H1 (cell line): ENCODE results near the gene ERAS. TPM values are rescaled to one million over a fixed set of nuclear protein-coding genes. Genes with fewer than 3 reads are reported as not detected.

Source experiments
- CTCF ChIA-PET: fragments of 300-600 bp; sonication (Branson Sonifier 250); formaldehyde crosslinking; loops from one replicate; lab custom pipeline; 2021; ENCODE audit not compliant: partially characterized antibody; lab: Charles Lee
- POLR2A ChIA-PET: fragments of 300-600 bp; sonication (Branson Sonifier 250); formaldehyde crosslinking; loops from one replicate; lab custom pipeline; 2021; ENCODE audit warnings: inconsistent platforms; ENCODE audit not compliant: partially characterized antibody; lab: Charles Lee
- DNase-seq, 2 experiments: peaks; one replicate each; pipeline versions ENCODE4 v3.0.0 to v3.0.0-alpha.2; 2010 to 2022; ENCODE audit warnings: low spot score in 2 of 2, low read depth in 1 of 2, mixed read lengths in 1 of 2
- FAIRE-seq: peaks from 2 replicates; lab custom pipeline; 2011; peaks lifted over from hg19 to GRCh38; lab: Jason Lieb, UNC
- H2AFZ ChIP-seq: 2 replicates; pipeline ENCODE4 v1.8.1; 2012; ENCODE audit warnings: low read length, inconsistent platforms
- H2AK5ac ChIP-seq: 2 replicates; pipeline ENCODE4 v1.6.1; 2013; ENCODE audit warnings: low read depth, low read length
- H2BK120ac ChIP-seq: replicated peaks from 2 replicates; pipeline ENCODE3; 2013; ENCODE audit warnings: low read depth, low read length, inconsistent platforms
- H2BK12ac ChIP-seq: 2 replicates; pipeline ENCODE4 v1.6.1; 2013; ENCODE audit warnings: low read depth, low read length
- H2BK15ac ChIP-seq: 2 replicates; pipeline ENCODE4 v1.6.1; 2013; ENCODE audit warnings: low read length
- H2BK20ac ChIP-seq: 2 replicates; pipeline ENCODE4 v1.6.1; 2013; ENCODE audit warnings: low read length
- H2BK5ac ChIP-seq: 2 replicates; pipeline ENCODE4 v1.6.1; 2013; ENCODE audit warnings: low read depth, low read length
- H3K14ac ChIP-seq: 2 replicates; pipeline ENCODE4 v1.6.1; 2013; ENCODE audit warnings: inconsistent platforms; ENCODE audit not compliant: insufficient read length
- H3K18ac ChIP-seq: 2 replicates; pipeline ENCODE4 v1.6.1; 2013; ENCODE audit warnings: low read length; ENCODE audit errors: extremely low read depth
- H3K23ac ChIP-seq: 2 replicates; pipeline ENCODE4 v1.6.1; 2013; ENCODE audit warnings: inconsistent platforms; ENCODE audit not compliant: insufficient read length
- H3K23me2 ChIP-seq: 2 replicates; pipeline ENCODE4 v1.6.1; 2013; ENCODE audit warnings: low read depth, low read length
- H3K27ac ChIP-seq: 2 replicates; pipeline ENCODE4 v1.6.1; 2011; ENCODE audit warnings: low read depth, low read length, inconsistent platforms
- H3K27me3 ChIP-seq, 4 experiments: replicated peaks in 1 of 4; 1 replicate in 1 of 4; 2 replicates in 3 of 4; pipeline versions ENCODE4 v1.6.1 to v1.8.1; 2011 to 2013; ENCODE audit warnings: low read length in 3 of 4, mild to moderate bottlenecking in 3 of 4, inconsistent platforms in 2 of 4, mixed read lengths in 2 of 4, moderate library complexity in 1 of 4; ENCODE audit not compliant: control insufficient read depth in 3 of 4, insufficient read depth in 3 of 4; ENCODE audit errors: extremely low read depth in 1 of 4
- H3K36me3 ChIP-seq, 4 experiments: 2 replicates each; pipeline versions ENCODE4 v1.6.1 to v1.8.1; 2011 to 2013; ENCODE audit warnings: mild to moderate bottlenecking in 4 of 4, low read length in 3 of 4, moderate library complexity in 2 of 4, control low read depth in 1 of 4, inconsistent platforms in 1 of 4; ENCODE audit not compliant: insufficient read depth in 4 of 4, control insufficient read depth in 2 of 4
- H3K4ac ChIP-seq: replicated peaks from 2 replicates; pipeline ENCODE3; 2013; ENCODE audit warnings: low read length, low read depth, mixed read lengths, inconsistent platforms; ENCODE audit not compliant: insufficient read length
- H3K4me1 ChIP-seq, 4 experiments: replicated peaks in 1 of 4; 1 replicate in 1 of 4; 2 replicates in 3 of 4; pipeline versions ENCODE4 v1.6.1 to v1.8.1; 2011 to 2013; ENCODE audit warnings: low read length in 3 of 4, inconsistent platforms in 2 of 4, mixed read lengths in 1 of 4; ENCODE audit not compliant: insufficient read depth in 4 of 4, control insufficient read depth in 3 of 4
- H3K4me2 ChIP-seq, 2 experiments: 2 replicates each; pipeline versions ENCODE4 v1.6.1 to v1.8.1; 2011 to 2013; ENCODE audit warnings: low read depth in 2 of 2, low read length in 2 of 2, control low read depth in 1 of 2, inconsistent platforms in 1 of 2, mild to moderate bottlenecking in 1 of 2; ENCODE audit not compliant: insufficient read depth in 1 of 2
- H3K4me3 ChIP-seq, 4 experiments: fragments of 200-600, 300-600 bp in 1 of 4; sonication (generic), shearing (Covaris generic), sonication (Bioruptor Twin) in 1 of 4; 2 replicates each; pipeline versions ENCODE4 v1.5.1 to v1.8.1; 2011 to 2016; ENCODE audit warnings: low read length in 4 of 4, low read depth in 3 of 4, control low read depth in 2 of 4, inconsistent platforms in 2 of 4, mild to moderate bottlenecking in 2 of 4, mixed read lengths in 1 of 4, moderate library complexity in 1 of 4; ENCODE audit not compliant: insufficient read depth in 2 of 4; ENCODE audit errors: extremely low read depth in 1 of 4
- H3K56ac ChIP-seq: replicated peaks from 2 replicates; pipeline ENCODE3; 2013; ENCODE audit warnings: low read depth, mild to moderate bottlenecking, mixed read lengths, low read length, inconsistent platforms; ENCODE audit not compliant: insufficient read length
- H3K79me1 ChIP-seq: 2 replicates; pipeline ENCODE4 v1.6.1; 2013; ENCODE audit warnings: low read depth, low read length, control low read depth
- H3K79me2 ChIP-seq, 2 experiments: 2 replicates each; pipeline versions ENCODE4 v1.6.1 to v1.8.1; 2012 to 2013; ENCODE audit warnings: low read length in 2 of 2, mild to moderate bottlenecking in 2 of 2, inconsistent platforms in 1 of 2; ENCODE audit not compliant: insufficient read depth in 2 of 2, control insufficient read depth in 1 of 2
- H3K9ac ChIP-seq, 4 experiments: replicated peaks in 1 of 4; 1 replicate in 1 of 4; 2 replicates in 3 of 4; pipeline versions ENCODE4 v1.6.1 to v1.8.1; 2011 to 2013; ENCODE audit warnings: low read depth in 3 of 4, low read length in 3 of 4, control low read depth in 2 of 4, mild to moderate bottlenecking in 2 of 4, moderate library complexity in 2 of 4, inconsistent platforms in 1 of 4; ENCODE audit errors: extremely low read depth in 1 of 4
- H3K9me3 ChIP-seq, 2 experiments: 2 replicates each; pipeline versions ENCODE4 v1.6.1 to v1.8.1; 2012 to 2013; ENCODE audit warnings: mild to moderate bottlenecking in 2 of 2, moderate library complexity in 2 of 2, control low read depth in 1 of 2, inconsistent platforms in 1 of 2, low read depth in 1 of 2, low read length in 1 of 2, mixed read lengths in 1 of 2; ENCODE audit not compliant: insufficient read depth in 2 of 2
- H4K20me1 ChIP-seq, 2 experiments: replicated peaks in 1 of 2; 2 replicates each; pipeline versions ENCODE3 to v1.8.1; 2011 to 2013; ENCODE audit warnings: inconsistent platforms in 2 of 2, low read length in 2 of 2, mild to moderate bottlenecking in 1 of 2; ENCODE audit not compliant: insufficient read depth in 2 of 2, control insufficient read depth in 1 of 2
- H4K5ac ChIP-seq: 2 replicates; pipeline ENCODE4 v1.6.1; 2013; ENCODE audit warnings: low read length, low read depth, mixed read lengths, inconsistent platforms; ENCODE audit not compliant: insufficient read length
- H4K8ac ChIP-seq: 2 replicates; pipeline ENCODE4 v1.8.0; 2013; ENCODE audit warnings: mild to moderate bottlenecking, moderate library complexity, low read length, inconsistent platforms; ENCODE audit not compliant: insufficient read depth; ENCODE audit errors: extremely low read depth
- H4K91ac ChIP-seq: replicated peaks from 2 replicates; pipeline ENCODE3; 2013; ENCODE audit warnings: low read length, mixed read lengths, inconsistent platforms; ENCODE audit not compliant: insufficient read length
- CREB1 ChIP-seq: IDR thresholded peaks from 2 replicates; pipeline ENCODE4 v1.6.1; 2012; ENCODE audit warnings: inconsistent platforms
- EGR1 ChIP-seq: IDR thresholded peaks from 2 replicates; pipeline ENCODE4 v1.6.1; 2011; ENCODE audit warnings: low read depth, low read length, borderline replicate concordance
- EZH2 ChIP-seq: fragments of 200-600 bp; sonication (generic); IDR thresholded peaks from 2 replicates; pipeline ENCODE4 v1.7.1; 2012; ENCODE audit warnings: low read depth, mild to moderate bottlenecking, moderate library complexity, low read length, inconsistent platforms; ENCODE audit not compliant: severe bottlenecking
- KDM1A ChIP-seq: fragments of 200-600, 300-600 bp; sonication (generic); IDR thresholded peaks from 2 replicates; pipeline ENCODE4 v1.7.1; 2016; ENCODE audit warnings: mild to moderate bottlenecking, low read length, borderline replicate concordance
- KDM4A ChIP-seq: IDR thresholded peaks from one replicate; pipeline ENCODE4 v1.7.1; 2012; ENCODE audit warnings: low read depth, mild to moderate bottlenecking, moderate library complexity, low read length, inconsistent platforms; ENCODE audit not compliant: severe bottlenecking
- POLR2A ChIP-seq, 2 experiments: IDR thresholded peaks; 1 replicate in 1 of 2; 2 replicates in 1 of 2; pipeline ENCODE4 v1.6.1; 2011; ENCODE audit warnings: low read depth in 2 of 2, low read length in 2 of 2, mild to moderate bottlenecking in 2 of 2; ENCODE audit errors: control extremely low read depth in 1 of 2
- SP1 ChIP-seq: IDR thresholded peaks from 2 replicates; pipeline ENCODE4 v1.6.1; 2011; ENCODE audit warnings: low read depth, low read length
- SUZ12 ChIP-seq: fragments of 200-600 bp; sonication (generic); IDR thresholded peaks from 2 replicates; pipeline ENCODE4 v1.6.1; 2012; ENCODE audit warnings: mild to moderate bottlenecking, inconsistent platforms, low read length, moderate library complexity, mixed read lengths
- TCF12 ChIP-seq: IDR thresholded peaks from 2 replicates; pipeline ENCODE4 v1.6.1; 2011; ENCODE audit warnings: low read depth, mild to moderate bottlenecking, low read length
- WGBS, 2 experiments: shearing (Covaris generic) in 1 of 2; methylation state at CpG; one replicate each; pipeline versions ENCODE4 v1.1.6 to v1.1.7; 2013 to 2015; ENCODE audit warnings: low lambda C conversion rate in 2 of 2, mixed read lengths in 2 of 2, inconsistent platforms in 1 of 2, low coverage in 1 of 2, missing lambda C conversion rate in 1 of 2; ENCODE audit not compliant: insufficient replicate concordance in 2 of 2, insufficient coverage in 1 of 2, insufficient read length in 1 of 2; ENCODE audit errors: extremely low coverage in 1 of 2, missing lambda C conversion rate in 1 of 2; 5-methylcytosine and 5-hydroxymethylcytosine counted together
- polyA plus RNA-seq, 7 experiments: library from polyadenylated mRNA; depleted of rRNA in 3 of 7; stranded (reverse) in 5 of 7; unstranded in 2 of 7; fragments of >200 nt in 5 of 7; fragments of 200-250 nt in 2 of 7; gene quantifications; 1 replicate in 5 of 7; 2 replicates in 1 of 7; 4 replicates in 1 of 7; pipeline versions ENCODE4 v1.2.1 to v1.2.3, GENCODE V29; 2011 to 2013; ENCODE audit warnings: missing spikeins in 2 of 7, mixed read lengths in 2 of 7
- total RNA-seq: library from RNA; stranded (reverse); fragmentation: NEBNext Ultra II Directional; extraction: Animal tissue kit (Norgen Biotek cat#: 25700); gene quantifications from 2 replicates; pipeline ENCODE4 v1.2.1, GENCODE V29; 2021

The ERAS gene
- total and polyA plus RNA-seq, 2 of the 8 experiments (the other 6 are each of a cell fraction or from before 2014, with no cell fraction given): 0.70 TPM; not detected in 1

- peaks cover 11% of the 10 kb centered on the region; the same call in 1 of the 2 replicates for H3K23me2 ChIP-seq
- H4K8ac ChIP-seq: no peak overlapping the region
- peak overlapping the region; percentile 75 to 85 for H3K4me2 ChIP-seq
- H4K91ac ChIP-seq: no peak overlapping the region
- CTCF ChIA-PET: interaction anchor here (1.3 kb wide), 1 partner anchor 9 kb away, joined by 4 read pairs; no protein-coding TSS in a partner anchor
- DNase-seq (peak in 1 of 2 experiments; percentile 59), FAIRE-seq (no peak)
- H2AFZ ChIP-seq: no peak overlapping the region
- no peak overlapping the region for H3K4ac ChIP-seq
- peak overlapping the region in 1 of 4 experiments; percentile 56; a peak in 1 of 7 replicates for H3K9ac ChIP-seq
- H3K9me3 ChIP-seq: no peaks in the 10 kb centered on the region
- H2BK20ac ChIP-seq: no peak overlapping the region
- no peak overlapping the region for H2BK15ac ChIP-seq
- H2BK12ac ChIP-seq: no peak overlapping the region
- no peak overlapping the region for H3K18ac ChIP-seq
- no peak overlapping the region for H3K14ac ChIP-seq
- H3K27me3 ChIP-seq: peaks cover 21 to 63% (median 50%) of the 10 kb centered on the region in 4 experiments
- H3K27ac ChIP-seq: no peak overlapping the region
- POLR2A ChIA-PET: interaction anchor here (1.1 to 2.1 kb wide), 3 partner anchors 26 to 66 kb away, joined by 3 to 6 read pairs (median 5); partner anchors contain the start of genes PQBP1 and TIMM17B
- H3K79me2 ChIP-seq: no peaks in the 10 kb centered on the region
- no peak overlapping the region for H2AK5ac ChIP-seq
- no peak overlapping the region for H3K56ac ChIP-seq
- no peak overlapping the region for H4K5ac ChIP-seq
- peaks cover 0 to 8% (median 4%) of the 10 kb centered on the region in 4 experiments; a peak in 5 of 7 replicates for H3K4me1 ChIP-seq
- TF ChIP-seq KDM4A (peak; percentile 80), TCF12 (no peak), POLR2A (IDR thresholded peaks at IDR 0.05; ENCODE audit: control extremely low read depth in 1 of 2, low read depth in 2 of 2, low read length in 2 of 2) (no peak), KDM1A (no peak), EGR1 (0 out of 2 replicates have a peak, but pooled peaks have one; percentile 30), SUZ12 (0 out of 2 replicates have a peak, but pooled peaks have one; percentile 57), EZH2 (peak; percentile 55), SP1 (no peak), CREB1 (peak; percentile 88)
- H4K20me1 ChIP-seq: peaks cover 0 to 3% of the 10 kb centered on the region in 2 experiments
- H2BK5ac ChIP-seq: no peak overlapping the region
- H3K79me1 ChIP-seq: no peaks in the 10 kb centered on the region
- H2BK120ac ChIP-seq: no peak overlapping the region
- WGBS, 2 experiments: 0% methylated on average over 5 of the region's 57 CpGs; no CpG with 5 or more reads in 1 of the 2 experiments
- H3K4me3 ChIP-seq: peak overlapping the region; percentile 37 to 62 (median 42)
- H3K36me3 ChIP-seq: no peaks in the 10 kb centered on the region
- no peak overlapping the region for H3K23ac ChIP-seq
Measured at GRCh38 chrX:48831909-48832291, 5.6 kb downstream of the ERAS start.
